Upper lobe of right lung (tissue), 1 donor: ENCODE measurements around the gene MAST3. TPM values are rescaled to one million over a fixed set of nuclear protein-coding genes. Genes with fewer than 3 reads are reported as not detected.

Experiments
- ATAC-seq: fragments of 200-7000 bp; cut with Tn5 transposase; one replicate; pipeline ENCODE4 v1.9.1; 2020; ENCODE audit warnings: mild to moderate bottlenecking, moderate library complexity
- DNase-seq: peaks from one replicate; pipeline ENCODE4 v3.0.0-alpha.2; 2020
- H3K27ac ChIP-seq: fragments of 200-600 bp; one replicate; pipeline ENCODE4 v1.8.0; 2022
- H3K27me3 ChIP-seq: fragments of 200-600 bp; one replicate; pipeline ENCODE4 v1.8.0; 2022; ENCODE audit warnings: mild to moderate bottlenecking
- H3K36me3 ChIP-seq: fragments of 200-600 bp; one replicate; pipeline ENCODE4 v1.8.0; 2022
- H3K4me1 ChIP-seq: fragments of 200-600 bp; one replicate; pipeline ENCODE4 v1.8.0; 2022
- H3K4me3 ChIP-seq: fragments of 200-600 bp; one replicate; pipeline ENCODE4 v1.8.0; 2022; ENCODE audit warnings: mild to moderate bottlenecking
- H3K9me3 ChIP-seq: fragments of 200-600 bp; one replicate; pipeline ENCODE4 v1.8.0; 2022
- CTCF ChIP-seq: fragments of 200-600 bp; IDR thresholded peaks from one replicate; pipeline ENCODE4 v1.8.0; 2022; ENCODE audit warnings: antibody characterized with exemption
- intact Hi-C: fragments of 100-400 bp; cut with DNase I; formaldehyde crosslinking; loops from one replicate; pipeline ENCODE4 v1.11.0; 2022
- total RNA-seq: library from RNA; stranded (reverse); fragmentation: NEBNext Ultra II Directional; extraction: Animal tissue kit (Norgen Biotek cat#: 25700); gene quantifications from one replicate; pipeline ENCODE4 v1.2.1, GENCODE V29; 2021
- donor health status: DM: no; HTN: yes; CAD: no; lungs with severe emphysema.

The MAST3 gene
- total RNA-seq, 1 donor from 2014 or later = 23.1 TPM

GRCh38 chr19:18109341-18109732 lies 11.8 kb downstream of the MAST3 start:
- H3K4me3 ChIP-seq = peak overlapping the region; percentile 69
- no peak for TF ChIP-seq CTCF
- H3K36me3 ChIP-seq = no peaks in the 10 kb centered on the region
- intact Hi-C loops = no loop called here
- H3K27ac ChIP-seq = peak overlapping the region; percentile 70
- H3K4me1 ChIP-seq = peaks cover 22% of the 10 kb centered on the region
- ATAC-seq (no peak), DNase-seq (no peak)
- no peaks in the 10 kb centered on the region for H3K9me3 ChIP-seq
- no peaks in the 10 kb centered on the region for H3K27me3 ChIP-seq

GRCh38 chr19:18109733-18110608 lies 12.4 kb downstream of the MAST3 start:
- H3K4me3 ChIP-seq = peak overlapping the region; percentile 69
- TF ChIP-seq CTCF = no peak
- H3K9me3 ChIP-seq = no peaks in the 10 kb centered on the region
- DNase-seq = peak; percentile 89
- H3K27ac ChIP-seq = peak overlapping the region; percentile 70
- peaks cover 17% of the 10 kb centered on the region for H3K4me1 ChIP-seq
- peak; percentile 86 for ATAC-seq
- no peaks in the 10 kb centered on the region for H3K36me3 ChIP-seq
- no peaks in the 10 kb centered on the region for H3K27me3 ChIP-seq
- intact Hi-C loops = loop anchor here (10.0 kb wide), 1 partner anchor 55 kb away; no protein-coding TSS in a partner anchor

GRCh38 chr19:18110609-18111232 lies 13.1 kb downstream of the MAST3 start:
- H3K27ac ChIP-seq = peak overlapping the region; percentile 70
- H3K4me1 ChIP-seq = peaks cover 17% of the 10 kb centered on the region
- ATAC-seq (peak; percentile 60), DNase-seq (no peak)
- H3K27me3 ChIP-seq = no peaks in the 10 kb centered on the region
- H3K36me3 ChIP-seq = no peaks in the 10 kb centered on the region
- no peak for TF ChIP-seq CTCF
- H3K9me3 ChIP-seq = no peaks in the 10 kb centered on the region
- intact Hi-C loops = loop anchor here (10.0 kb wide), 1 partner anchor 54 kb away; no protein-coding TSS in a partner anchor
- peak overlapping the region; percentile 69 for H3K4me3 ChIP-seq

GRCh38 chr19:18112989-18113478 lies 15.5 kb downstream of the MAST3 start:
- peak; percentile 72 for ATAC-seq
- Histone ChIP-seq H3K36me3 (no peaks in the 10 kb centered on the region), H3K27ac (no peak overlapping the region), H3K4me3 (no peak overlapping the region), H3K27me3 (no peaks in the 10 kb centered on the region), H3K4me1 (peaks cover 23% of the 10 kb centered on the region), H3K9me3 (no peaks in the 10 kb centered on the region)
- DNase-seq = peak; percentile 93
- TF ChIP-seq CTCF = peak; percentile 90
- intact Hi-C loops = loop anchor here (10.0 kb wide), 1 partner anchor 52 kb away; no protein-coding TSS in a partner anchor

GRCh38 chr19:18113827-18114226 lies 16.2 kb downstream of the MAST3 start:
- Histone ChIP-seq H3K27ac (no peak overlapping the region), H3K9me3 (no peaks in the 10 kb centered on the region), H3K27me3 (no peaks in the 10 kb centered on the region), H3K4me3 (no peak overlapping the region), H3K4me1 (peaks cover 30% of the 10 kb centered on the region), H3K36me3 (no peaks in the 10 kb centered on the region)
- DNase-seq = no peak
- ATAC-seq = no peak
- intact Hi-C loops = loop anchor here (10.0 kb wide), 1 partner anchor 51 kb away; no protein-coding TSS in a partner anchor
- no peak for TF ChIP-seq CTCF
